Peyer's patch (tissue), 4 donors: Measurements from ENCODE around the gene ATF7IP. TPM values are rescaled to one million over a fixed set of nuclear protein-coding genes. Genes with fewer than 3 reads are reported as not detected.

Experiments used
- DNase-seq, 3 donors: peaks; one replicate each; pipeline ENCODE4 v3.0.0-alpha.2; 2017 to 2019
- H3K27ac ChIP-seq, 4 donors: fragments of 200-600 bp; sonication (generic); one replicate each; pipeline ENCODE4 v1.5.1; 2016 to 2019
- H3K27me3 ChIP-seq, 2 donors: fragments of 200-600 bp; sonication (generic); one replicate each; pipeline ENCODE4 v1.5.1; 2019
- H3K36me3 ChIP-seq, 3 donors: fragments of 200-600 bp; sonication (generic); one replicate each; pipeline ENCODE4 v1.5.1; 2016 to 2019
- H3K4me1 ChIP-seq, 4 donors: fragments of 200-600 bp; sonication (generic); one replicate each; pipeline ENCODE4 v1.5.1; 2016 to 2019
- H3K4me3 ChIP-seq, 4 donors: fragments of 200-600 bp; sonication (generic); 1 replicate in 3 of 4; 2 replicates in 1 of 4; pipeline ENCODE4 v1.5.1; 2016 to 2019; ENCODE audit warnings: mild to moderate bottlenecking in 1 of 4
- H3K9me3 ChIP-seq, 4 donors: fragments of 200-600 bp; sonication (generic); one replicate each; pipeline ENCODE4 v1.5.1; 2016 to 2019; ENCODE audit warnings: mild to moderate bottlenecking in 1 of 4
- CTCF ChIP-seq, 6 experiments: fragments of 450-650 bp in 4 of 6; fragments of 200-600 bp in 2 of 6; sonication (generic) in 1 of 6; IDR thresholded peaks; one replicate each; pipeline ENCODE4 v1.5.1; 2017 to 2019; ENCODE audit warnings: antibody characterized with exemption in 6 of 6, mild to moderate bottlenecking in 3 of 6, moderate library complexity in 1 of 6
- POLR2A ChIP-seq, 2 donors: fragments of 450-650 bp; IDR thresholded peaks; one replicate each; pipeline ENCODE4 v1.5.1; 2017; ENCODE audit warnings: antibody characterized with exemption in 2 of 2, mild to moderate bottlenecking in 2 of 2, moderate library complexity in 2 of 2
- total RNA-seq, 4 donors: library from RNA; depleted of rRNA; stranded (reverse); fragments of >200 nt; gene quantifications; one replicate each; pipeline ENCODE4 v1.1.0, GENCODE V29; 2016

Gene ATF7IP
- total RNA-seq, 4 donors from 2014 or later = 24.3 to 193 (median 39.0) TPM

- Histone ChIP-seq H3K27ac (no peak overlapping the region), H3K36me3 (peaks cover 0 to 63% (median 0%) of the 10 kb centered on the region in 3 donors), H3K9me3 (no peaks in the 10 kb centered on the region), H3K27me3 (no peaks in the 10 kb centered on the region), H3K4me3 (no peak overlapping the region), H3K4me1 (no peaks in the 10 kb centered on the region)
- DNase-seq = no peak
- TF ChIP-seq POLR2A (IDR thresholded peaks at IDR 0.05) = no peak
- TF ChIP-seq CTCF (IDR thresholded peaks at IDR 0.05) = no peak
These were observed 76.9 kb downstream of the ATF7IP start for GRCh38 chr12:14442221-14442881.

- TF ChIP-seq CTCF (IDR thresholded peaks at IDR 0.05) (no peak), POLR2A (IDR thresholded peaks at IDR 0.05) (no peak)
- Histone ChIP-seq H3K4me3 (no peak overlapping the region), H3K4me1 (no peaks in the 10 kb centered on the region), H3K27me3 (no peaks in the 10 kb centered on the region), H3K36me3 (peaks cover 0 to 65% (median 0%) of the 10 kb centered on the region in 3 donors), H3K9me3 (no peaks in the 10 kb centered on the region), H3K27ac (no peak overlapping the region)
- no peak for DNase-seq
These were observed 78.0 kb downstream of the ATF7IP start for GRCh38 chr12:14443531-14443930.

- no peak overlapping the region for H3K27ac ChIP-seq
- H3K27me3 ChIP-seq = no peaks in the 10 kb centered on the region
- no peak for DNase-seq
- TF ChIP-seq POLR2A (IDR thresholded peaks at IDR 0.05) (no peak), CTCF (IDR thresholded peaks at IDR 0.05) (no peak)
- H3K4me1 ChIP-seq = no peaks in the 10 kb centered on the region
- H3K9me3 ChIP-seq = no peaks in the 10 kb centered on the region
- peaks cover 0 to 69% (median 0%) of the 10 kb centered on the region in 3 donors for H3K36me3 ChIP-seq
- H3K4me3 ChIP-seq = no peak overlapping the region
These were observed 85.0 kb downstream of the ATF7IP start for GRCh38 chr12:14450479-14450878.

GRCh38 chr12:14452336-14452735 lies 86.9 kb downstream of the ATF7IP start:
- DNase-seq = no peak
- TF ChIP-seq POLR2A (IDR thresholded peaks at IDR 0.05) = no peak
- no peak for TF ChIP-seq CTCF (IDR thresholded peaks at IDR 0.05)
- H3K36me3 ChIP-seq = peaks cover 0 to 63% (median 0%) of the 10 kb centered on the region in 3 donors

GRCh38 chr12:14452865-14453264 lies 87.4 kb downstream of the ATF7IP start:
- no peak overlapping the region for H3K4me3 ChIP-seq
- no peak for TF ChIP-seq POLR2A (IDR thresholded peaks at IDR 0.05)
- no peak for TF ChIP-seq CTCF (IDR thresholded peaks at IDR 0.05)
- H3K27me3 ChIP-seq = no peaks in the 10 kb centered on the region

More at GRCh38 chr12:14452336-14452735, 86.9 kb downstream of the ATF7IP start:
- Histone ChIP-seq H3K4me1 (no peaks in the 10 kb centered on the region), H3K9me3 (no peaks in the 10 kb centered on the region), H3K27ac (no peak overlapping the region), H3K4me3 (no peak overlapping the region), H3K27me3 (no peaks in the 10 kb centered on the region)

More at GRCh38 chr12:14452865-14453264, 87.4 kb downstream of the ATF7IP start:
- Histone ChIP-seq H3K36me3 (peaks cover 0 to 63% (median 0%) of the 10 kb centered on the region in 3 donors), H3K27ac (no peak overlapping the region), H3K9me3 (no peaks in the 10 kb centered on the region), H3K4me1 (no peaks in the 10 kb centered on the region)
- DNase-seq = no peak
